ENCODE data around the gene SEMA5B. TPM values are rescaled to one million over a fixed set of nuclear protein-coding genes. Genes with fewer than 3 reads are reported as not detected.

The SEMA5B gene
- total and polyA plus RNA-seq, 2 donors (not counting 1 experiment from before 2014, with no cell fraction given) = not detected

GRCh38 chr3:122974764-122975162 lies 52.8 kb downstream of the SEMA5B start:
- H2AFZ ChIP-seq (ENCODE audit: insufficient read depth, low read depth, low read length, poor library complexity, severe bottlenecking) = peak overlapping the region; percentile 26
- peaks cover 0 to 5% (median 0%) of the 10 kb centered on the region in 4 experiments for H3K27me3 ChIP-seq (replicated peaks in 1 of 4; ENCODE audit: control extremely low read depth in 1 of 4, control insufficient read depth in 3 of 4, insufficient read depth in 4 of 4, low read length in 3 of 4)
- TF ChIP-seq EZH2 (IDR thresholded peaks at IDR 0.05; ENCODE audit: borderline replicate concordance, insufficient read depth, low read depth, low read length, poor library complexity, severe bottlenecking) = no peak
- TF ChIP-seq CTCF (IDR thresholded peaks at IDR 0.05) = no peak
- peaks cover 6% of the 10 kb centered on the region for H3K27me3 Mint-ChIP-seq
- H3K79me2 ChIP-seq (ENCODE audit: control insufficient read depth, insufficient read depth, low read length) = no peaks in the 10 kb centered on the region
- H3K9me3 Mint-ChIP-seq (ENCODE audit: insufficient read depth) = no peaks in the 10 kb centered on the region
- peaks cover 19 to 27% of the 10 kb centered on the region in 2 donors for H3K4me1 ChIP-seq (ENCODE audit: control insufficient read depth in 2 of 2, insufficient read depth in 2 of 2, low read length in 2 of 2)
- intact Hi-C loops (cut with micrococcal nuclease) = no loop called here
- H3K36me3 ChIP-seq (replicated peaks in 1 of 2; ENCODE audit: control extremely low read depth in 1 of 2, control insufficient read depth in 1 of 2, extremely low read depth in 1 of 2, insufficient read depth in 2 of 2, low read length in 1 of 2) = no peaks in the 10 kb centered on the region
- peak overlapping the region; percentile 55 for H3K4me3 Mint-ChIP-seq
- 38% methylated on average over 2 of the region's 2 CpGs for WGBS (ENCODE audit: insufficient coverage)
- ATAC-seq (ENCODE audit: low read depth) = no peak
- ChIA-PET POLR2A (no interaction called here), CTCF (no interaction called here)
- H3K4me2 ChIP-seq (replicated peaks; ENCODE audit: low read depth, low read length, poor library complexity, severe bottlenecking) = peak overlapping the region; percentile 55
- no peak for DNase-seq
- no peak overlapping the region for H3K27ac ChIP-seq (ENCODE audit: low read length in 2 of 2)
- H3K9ac ChIP-seq (ENCODE audit: low read length) = no peak overlapping the region
- H3K27ac Mint-ChIP-seq = no peak overlapping the region
- no peak overlapping the region for H3K4me3 ChIP-seq (ENCODE audit: control extremely low read depth in 1 of 5, extremely low read depth in 1 of 5, insufficient read depth in 1 of 5, low read depth in 2 of 5, low read length in 4 of 5)
- peaks cover 19% of the 10 kb centered on the region for H3K4me1 Mint-ChIP-seq
- no peaks in the 10 kb centered on the region for H4K20me1 ChIP-seq (ENCODE audit: control insufficient read depth, insufficient read depth, low read length, poor library complexity, severe bottlenecking)
- H3K9me3 ChIP-seq (ENCODE audit: control extremely low read depth in 1 of 3, control insufficient read depth in 2 of 3, insufficient read depth in 1 of 3, low read length in 2 of 3) = no peaks in the 10 kb centered on the region

- Histone ChIP-seq H3K36me3 (replicated peaks in 1 of 2; ENCODE audit: control extremely low read depth in 1 of 2, control insufficient read depth in 1 of 2, extremely low read depth in 1 of 2, insufficient read depth in 2 of 2, low read length in 1 of 2) (no peaks in the 10 kb centered on the region), H3K27ac (ENCODE audit: low read length in 2 of 2) (no peak overlapping the region), H3K27me3 (replicated peaks in 1 of 4; ENCODE audit: control extremely low read depth in 1 of 4, control insufficient read depth in 3 of 4, insufficient read depth in 4 of 4, low read length in 3 of 4) (peaks cover 0 to 5% (median 0%) of the 10 kb centered on the region in 4 experiments), H3K4me1 (ENCODE audit: control insufficient read depth in 2 of 2, insufficient read depth in 2 of 2, low read length in 2 of 2) (peaks cover 14 to 21% of the 10 kb centered on the region in 2 donors), H3K4me3 (ENCODE audit: control extremely low read depth in 1 of 5, extremely low read depth in 1 of 5, insufficient read depth in 1 of 5, low read depth in 2 of 5, low read length in 4 of 5) (no peak overlapping the region), H3K9ac (ENCODE audit: low read length) (no peak overlapping the region), H4K20me1 (ENCODE audit: control insufficient read depth, insufficient read depth, low read length, poor library complexity, severe bottlenecking) (no peaks in the 10 kb centered on the region), H3K4me2 (replicated peaks; ENCODE audit: low read depth, low read length, poor library complexity, severe bottlenecking) (no peak overlapping the region), H3K9me3 (ENCODE audit: control extremely low read depth in 1 of 3, control insufficient read depth in 2 of 3, insufficient read depth in 1 of 3, low read length in 2 of 3) (no peaks in the 10 kb centered on the region), H2AFZ (ENCODE audit: insufficient read depth, low read depth, low read length, poor library complexity, severe bottlenecking) (no peak overlapping the region), H3K79me2 (ENCODE audit: control insufficient read depth, insufficient read depth, low read length) (no peaks in the 10 kb centered on the region)
- DNase-seq (no peak), ATAC-seq (ENCODE audit: low read depth) (no peak)
- intact Hi-C loops (cut with micrococcal nuclease) = no loop called here
- Mint-ChIP-seq H3K27ac (no peak overlapping the region), H3K9me3 (ENCODE audit: insufficient read depth) (no peaks in the 10 kb centered on the region), H3K27me3 (peaks cover 6% of the 10 kb centered on the region), H3K4me1 (peaks cover 17% of the 10 kb centered on the region), H3K4me3 (no peak overlapping the region)
- 94% methylated on average over 9 of the region's 12 CpGs for WGBS (ENCODE audit: insufficient coverage)
- no peak for TF ChIP-seq CTCF (IDR thresholded peaks at IDR 0.05)
- TF ChIP-seq EZH2 (IDR thresholded peaks at IDR 0.05; ENCODE audit: borderline replicate concordance, insufficient read depth, low read depth, low read length, poor library complexity, severe bottlenecking) = no peak
- CTCF ChIA-PET = no interaction called here
- POLR2A ChIA-PET = no interaction called here
Measured at GRCh38 chr3:122973893-122974615, 53.5 kb downstream of the SEMA5B start.
